Suprapubic skin (tissue), 4 donors: ENCODE measurements around the gene INTS11. TPM values are rescaled to one million over a fixed set of nuclear protein-coding genes. Genes with fewer than 3 reads are reported as not detected.

ENCODE experiments used
- DNase-seq, 2 donors: peaks; one replicate each; pipeline ENCODE4 v3.0.0-alpha.2; 2019; ENCODE audit warnings: low spot score in 2 of 2
- H3K27ac ChIP-seq: fragments of 200-600 bp; sonication (generic); one replicate; pipeline ENCODE4 v1.5.1; 2019
- H3K27me3 ChIP-seq: fragments of 200-600 bp; sonication (generic); one replicate; pipeline ENCODE4 v1.5.1; 2019
- H3K36me3 ChIP-seq: fragments of 200-600 bp; sonication (generic); one replicate; pipeline ENCODE4 v1.5.1; 2019
- H3K4me1 ChIP-seq: fragments of 200-600 bp; sonication (generic); one replicate; pipeline ENCODE4 v1.5.1; 2019
- H3K4me3 ChIP-seq: fragments of 200-600 bp; sonication (generic); one replicate; pipeline ENCODE4 v1.5.1; 2019; ENCODE audit warnings: mild to moderate bottlenecking
- H3K9me3 ChIP-seq: fragments of 200-600 bp; sonication (generic); one replicate; pipeline ENCODE4 v1.5.1; 2019
- CTCF ChIP-seq, 2 donors: fragments of 200-600 bp in 1 of 2; fragments of 450-650 bp in 1 of 2; sonication (generic) in 1 of 2; IDR thresholded peaks; one replicate each; pipeline ENCODE4 v1.5.1; 2016 to 2019; ENCODE audit warnings: antibody characterized with exemption in 2 of 2, mild to moderate bottlenecking in 1 of 2, moderate library complexity in 1 of 2
- EP300 ChIP-seq: sonication (generic); formaldehyde crosslinking; IDR thresholded peaks from one replicate; pipeline ENCODE4 v1.6.1; 2017; ENCODE audit warnings: antibody characterized with exemption
- POLR2A ChIP-seq, 2 donors: fragments of 450-650 bp; IDR thresholded peaks; one replicate each; pipeline ENCODE4 v1.6.1; 2017; ENCODE audit warnings: antibody characterized with exemption in 2 of 2, mild to moderate bottlenecking in 2 of 2, moderate library complexity in 2 of 2
- POLR2AphosphoS5 ChIP-seq, 3 donors: sonication (generic); formaldehyde crosslinking; IDR thresholded peaks; one replicate each; pipeline ENCODE4 v1.6.1; 2017; ENCODE audit warnings: antibody characterized with exemption in 3 of 3
- WGBS: methylation state at CpG from one replicate; pipeline ENCODE4 v1.1.5; 2018; 5-methylcytosine and 5-hydroxymethylcytosine counted together
- total RNA-seq, 4 donors: library from RNA; depleted of rRNA; stranded (reverse); fragments of >200 nt; gene quantifications; one replicate each; pipeline ENCODE4 v1.1.0, GENCODE V29; 2016

INTS11 gene
- total RNA-seq, 4 donors from 2014 or later, result 105 to 242 (median 151) TPM

DNA sequence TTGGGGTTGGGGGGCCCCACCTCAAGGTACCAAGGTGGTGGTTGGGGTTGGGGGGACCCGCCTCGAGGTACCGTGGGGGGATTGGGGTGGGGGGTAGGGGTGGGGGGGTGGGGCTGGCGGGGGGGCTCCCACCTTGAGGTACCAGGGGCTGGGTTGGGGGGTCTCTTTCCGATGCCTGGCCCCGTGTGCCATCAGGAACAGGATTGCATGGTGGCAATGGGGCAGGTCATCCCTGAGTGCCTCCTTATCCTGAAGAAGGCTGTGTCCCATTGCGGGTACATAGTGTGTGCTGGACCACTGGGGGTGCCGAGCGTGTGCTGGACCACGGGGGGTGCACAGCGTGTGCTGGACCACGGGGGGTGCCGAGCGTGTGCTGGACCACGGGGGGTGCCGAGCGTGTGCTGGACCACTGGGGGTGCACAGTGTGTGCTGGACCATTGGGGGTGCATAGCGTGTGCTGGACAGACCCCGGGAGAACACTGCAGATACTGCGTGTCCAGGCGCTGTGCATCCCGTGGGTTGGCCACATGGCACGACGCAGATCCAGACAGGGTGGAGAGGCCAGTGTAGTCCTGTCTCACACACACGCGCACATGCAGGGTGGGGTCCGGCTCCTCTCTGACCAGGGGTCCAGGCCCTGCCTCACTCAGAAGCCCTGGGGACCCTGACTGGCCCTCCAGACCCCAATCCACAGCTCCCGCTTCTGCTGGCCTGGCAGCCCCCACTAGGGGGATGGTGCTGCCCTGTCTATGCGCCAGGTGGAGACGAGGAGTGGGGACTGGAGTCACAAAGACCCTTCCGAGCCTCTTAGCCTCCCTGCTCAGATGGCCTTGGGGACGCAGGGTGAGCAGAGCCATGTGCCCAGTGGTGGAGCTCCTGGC lies 40.0 kb downstream of the INTS11 start:
- TF ChIP-seq POLR2AphosphoS5 (IDR thresholded peaks at IDR 0.05) (no peak), POLR2A (IDR thresholded peaks at IDR 0.05) (no peak), EP300 (no peak), CTCF (IDR thresholded peaks at IDR 0.05) (no peak)
- H3K27me3 ChIP-seq, result peaks cover 33% of the 10 kb centered on the region
- no peak overlapping the region for H3K27ac ChIP-seq
- 82% methylated on average over 6 of the region's 32 CpGs for WGBS
- DNase-seq, result no peak
- H3K36me3 ChIP-seq, result no peaks in the 10 kb centered on the region
- H3K4me1 ChIP-seq, result peaks cover 12% of the 10 kb centered on the region
- no peak overlapping the region for H3K4me3 ChIP-seq
- H3K9me3 ChIP-seq, result no peaks in the 10 kb centered on the region

- Histone ChIP-seq H3K27me3 (peaks cover 33% of the 10 kb centered on the region), H3K9me3 (no peaks in the 10 kb centered on the region), H3K4me1 (peaks cover 12% of the 10 kb centered on the region), H3K27ac (no peak overlapping the region), H3K4me3 (no peak overlapping the region), H3K36me3 (no peaks in the 10 kb centered on the region)
- DNase-seq, result no peak
- 0% methylated on average over 2 of the region's 9 CpGs for WGBS
- TF ChIP-seq POLR2AphosphoS5 (IDR thresholded peaks at IDR 0.05), result no peak
- TF ChIP-seq EP300, result no peak
- TF ChIP-seq CTCF (IDR thresholded peaks at IDR 0.05), result no peak
- TF ChIP-seq POLR2A (IDR thresholded peaks at IDR 0.05), result no peak
Observed at GRCh38 chr1:1283821-1284220, 40.6 kb downstream of the INTS11 start.

GRCh38 chr1:1282998-1283397 lies 41.5 kb downstream of the INTS11 start:
- H3K36me3 ChIP-seq, result no peaks in the 10 kb centered on the region
- H3K27me3 ChIP-seq, result peaks cover 32% of the 10 kb centered on the region
- no peak overlapping the region for H3K4me3 ChIP-seq
- no peak for TF ChIP-seq CTCF (IDR thresholded peaks at IDR 0.05)
- TF ChIP-seq EP300, result no peak
- TF ChIP-seq POLR2A (IDR thresholded peaks at IDR 0.05), result no peak
- no peak for DNase-seq
- WGBS, result 72% methylated on average over 9 of the region's 14 CpGs
- no peak overlapping the region for H3K27ac ChIP-seq
- H3K4me1 ChIP-seq, result peaks cover 12% of the 10 kb centered on the region
- H3K9me3 ChIP-seq, result no peaks in the 10 kb centered on the region

GRCh38 chr1:1281533-1282321 lies 42.7 kb downstream of the INTS11 start:
- Histone ChIP-seq H3K36me3 (no peaks in the 10 kb centered on the region), H3K4me1 (peaks cover 12% of the 10 kb centered on the region), H3K9me3 (no peaks in the 10 kb centered on the region), H3K27me3 (peaks cover 21% of the 10 kb centered on the region), H3K27ac (no peak overlapping the region), H3K4me3 (no peak overlapping the region)
- DNase-seq, result no peak
- TF ChIP-seq POLR2AphosphoS5 (IDR thresholded peaks at IDR 0.05), result no peak
- no peak for TF ChIP-seq POLR2A (IDR thresholded peaks at IDR 0.05)
- no peak for TF ChIP-seq EP300
- TF ChIP-seq CTCF (IDR thresholded peaks at IDR 0.05), result no peak
- WGBS, result 46% methylated on average over 5 of the region's 26 CpGs
